MM.1S (cell line): Measurements from ENCODE around the gene POT1.

Source experiments
- DNase-seq: peaks from one replicate; pipeline ENCODE4 v3.0.0-alpha.2; 2015
- H2AFZ ChIP-seq: fragments of 300-600 bp; sonication (generic); 2 replicates; pipeline ENCODE4 v1.6.0; 2016; ENCODE audit warnings: antibody characterized with exemption, low read length
- H3F3A ChIP-seq: fragments of 300-600 bp; sonication (generic); 2 replicates; pipeline ENCODE4 v1.6.1; 2016; ENCODE audit warnings: mild to moderate bottlenecking, antibody characterized with exemption, low read length, moderate library complexity, mixed read lengths; ENCODE audit not compliant: insufficient read depth
- H3K27ac ChIP-seq: fragments of 300-600 bp; sonication (generic); 2 replicates; pipeline ENCODE4 v1.5.1; 2016; ENCODE audit warnings: mild to moderate bottlenecking, low read length
- H3K27me3 ChIP-seq: fragments of 300-600 bp; sonication (generic); replicated peaks from 2 replicates; pipeline ENCODE4 v1.6.0; 2016; ENCODE audit warnings: low read length; ENCODE audit not compliant: insufficient read depth
- H3K36me3 ChIP-seq: fragments of 300-600 bp; sonication (generic); replicated peaks from 2 replicates; pipeline ENCODE4 v1.6.1; 2016; ENCODE audit warnings: mild to moderate bottlenecking, low read length, mixed read lengths; ENCODE audit not compliant: insufficient read depth
- H3K4me1 ChIP-seq: fragments of 300-600 bp; sonication (generic); 2 replicates; pipeline ENCODE4 v1.6.1; 2016; ENCODE audit warnings: low read length, mixed read lengths
- H3K4me2 ChIP-seq: fragments of 300-600 bp; sonication (generic); 2 replicates; pipeline ENCODE4 v1.6.0; 2016; ENCODE audit warnings: low read depth, low read length
- H3K4me3 ChIP-seq: fragments of 300-600 bp; sonication (generic); 2 replicates; pipeline ENCODE4 v1.5.1; 2016; ENCODE audit warnings: low read length, mixed read lengths
- H3K79me2 ChIP-seq: fragments of 300-600 bp; sonication (generic); 2 replicates; pipeline ENCODE4 v1.6.1; 2016; ENCODE audit warnings: mixed run types, low read length, mixed read lengths
- H3K9ac ChIP-seq: fragments of 300-600 bp; sonication (generic); 2 replicates; pipeline ENCODE4 v1.6.1; 2016; ENCODE audit warnings: low read length, mixed read lengths
- H3K9me2 ChIP-seq: fragments of 300-600 bp; sonication (generic); replicated peaks from 2 replicates; pipeline ENCODE4 v1.6.1; 2016; ENCODE audit warnings: mild to moderate bottlenecking, low read length, mixed read lengths; ENCODE audit not compliant: insufficient read depth
- H3K9me3 ChIP-seq: fragments of 300-600 bp; sonication (generic); replicated peaks from 2 replicates; pipeline ENCODE4 v1.6.1; 2016; ENCODE audit warnings: mild to moderate bottlenecking, low read length, mixed read lengths; ENCODE audit not compliant: insufficient read depth
- H4K20me1 ChIP-seq: fragments of 300-600 bp; sonication (generic); 2 replicates; pipeline ENCODE4 v1.6.1; 2016; ENCODE audit warnings: mild to moderate bottlenecking, low read length, moderate library complexity, mixed read lengths; ENCODE audit not compliant: insufficient read depth
- CTCF ChIP-seq: fragments of 300-600 bp; sonication (generic); IDR thresholded peaks from 2 replicates; pipeline ENCODE4 v1.5.1; 2016; ENCODE audit warnings: antibody characterized with exemption, low read length, mixed read lengths
- EZH2 ChIP-seq: fragments of 300-600 bp; sonication (generic); optimal IDR thresholded peaks from 2 replicates; pipeline ENCODE3; 2017; ENCODE audit warnings: low read depth, mild to moderate bottlenecking, antibody characterized with exemption, low read length, mixed read lengths
- EZH2phosphoT487 ChIP-seq: fragments of 300-600 bp; sonication (generic); IDR thresholded peaks from 2 replicates; pipeline ENCODE4 v1.6.1; 2018; ENCODE audit warnings: antibody characterized with exemption, low read length

The POT1 gene

GRCh38 chr7:124881981-124882380 lies 47.6 kb downstream of the POT1 start:
- Histone ChIP-seq H3K4me3 (no peak overlapping the region), H4K20me1 (no peaks in the 10 kb centered on the region), H3K9me3 (no peaks in the 10 kb centered on the region), H3K27me3 (no peaks in the 10 kb centered on the region), H3K27ac (no peak overlapping the region), H3K36me3 (no peaks in the 10 kb centered on the region), H3K79me2 (no peaks in the 10 kb centered on the region), H3K9me2 (0 out of 2 replicates have a peak, but pooled peaks cover 4% of the 10 kb centered on the region), H3K9ac (no peak overlapping the region), H3K4me2 (no peak overlapping the region), H3F3A (peaks cover 11% of the 10 kb centered on the region), H3K4me1 (peaks cover 10% of the 10 kb centered on the region), H2AFZ (no peak overlapping the region)
- no peak for DNase-seq
- no peak for TF ChIP-seq CTCF
- no peak for TF ChIP-seq EZH2phosphoT487
- no peak for TF ChIP-seq EZH2

GRCh38 chr7:124879771-124880170 lies 49.9 kb downstream of the POT1 start:
- H3K9me2 ChIP-seq: 0 out of 2 replicates have a peak, but pooled peaks cover 4% of the 10 kb centered on the region
- H3K27ac ChIP-seq: no peak overlapping the region
- H3K4me2 ChIP-seq: peak overlapping the region; percentile 49; the same call in 1 of the 2 replicates
- H3K4me1 ChIP-seq: peaks cover 10% of the 10 kb centered on the region
- H4K20me1 ChIP-seq: no peaks in the 10 kb centered on the region
- H2AFZ ChIP-seq: no peak overlapping the region
- H3K27me3 ChIP-seq: no peaks in the 10 kb centered on the region
- H3K9me3 ChIP-seq: no peaks in the 10 kb centered on the region
- H3K4me3 ChIP-seq: 0 out of 2 replicates have a peak overlapping the region, but pooled peaks have one; percentile 26
- no peaks in the 10 kb centered on the region for H3K79me2 ChIP-seq
- H3F3A ChIP-seq: peaks cover 11% of the 10 kb centered on the region
- no peak overlapping the region for H3K9ac ChIP-seq
- H3K36me3 ChIP-seq: no peaks in the 10 kb centered on the region
- no peak for TF ChIP-seq EZH2phosphoT487
- TF ChIP-seq CTCF: no peak
- no peak for TF ChIP-seq EZH2
- no peak for DNase-seq

- H3K9me2 ChIP-seq: 0 out of 2 replicates have a peak, but pooled peaks cover 4% of the 10 kb centered on the region
- H4K20me1 ChIP-seq: no peaks in the 10 kb centered on the region
- no peaks in the 10 kb centered on the region for H3K79me2 ChIP-seq
- peaks cover 11% of the 10 kb centered on the region for H3F3A ChIP-seq
- peaks cover 10% of the 10 kb centered on the region for H3K4me1 ChIP-seq
- H3K4me3 ChIP-seq: peak overlapping the region; percentile 26; the same call in 1 of the 2 replicates
- H3K27ac ChIP-seq: peak overlapping the region; percentile 18; the same call in 1 of the 2 replicates
- no peak overlapping the region for H2AFZ ChIP-seq
- H3K9ac ChIP-seq: no peak overlapping the region
- H3K4me2 ChIP-seq: peak overlapping the region; percentile 49
- DNase-seq: peak; percentile 53
- no peaks in the 10 kb centered on the region for H3K27me3 ChIP-seq
- no peaks in the 10 kb centered on the region for H3K9me3 ChIP-seq
- TF ChIP-seq EZH2 (no peak), EZH2phosphoT487 (no peak), CTCF (no peak)
- H3K36me3 ChIP-seq: no peaks in the 10 kb centered on the region
Measured at GRCh38 chr7:124879103-124879502, 50.5 kb downstream of the POT1 start.
